Kidney (tissue), 14 donors: ENCODE data around the gene CEP164. TPM values are rescaled to one million over a fixed set of nuclear protein-coding genes. Genes with fewer than 3 reads are reported as not detected.

Source experiments
- DNase-seq, 5 donors: peaks; one replicate each; pipeline ENCODE4 v3.0.0-alpha.2; 2013 to 2020
- FAIRE-seq: peaks from 2 replicates; lab custom pipeline; 2012; peaks lifted over from hg19 to GRCh38; lab: Jason Lieb, UNC
- H3K27ac ChIP-seq, 2 donors: one replicate each; pipeline ENCODE4 v1.7.0; 2013; ENCODE audit warnings: low read depth in 2 of 2, low read length in 2 of 2, inconsistent platforms in 1 of 2
- H3K27me3 ChIP-seq: one replicate; pipeline ENCODE4 v1.7.1; 2013; ENCODE audit warnings: low read length, inconsistent platforms; ENCODE audit not compliant: control insufficient read depth, insufficient read depth
- H3K36me3 ChIP-seq, 3 donors: one replicate each; pipeline versions ENCODE4 v1.7.0 to v1.7.1; 2013; ENCODE audit warnings: low read length in 3 of 3, control low read depth in 1 of 3, inconsistent platforms in 1 of 3; ENCODE audit not compliant: insufficient read depth in 3 of 3, control insufficient read depth in 2 of 3
- H3K4me1 ChIP-seq, 3 donors: one replicate each; pipeline versions ENCODE4 v1.7.0 to v1.7.1; 2013; ENCODE audit warnings: low read length in 3 of 3, inconsistent platforms in 1 of 3, low read depth in 1 of 3; ENCODE audit not compliant: control insufficient read depth in 2 of 3, insufficient read depth in 2 of 3
- H3K4me3 ChIP-seq, 3 donors: one replicate each; pipeline versions ENCODE4 v1.7.0 to v1.8.1; 2013; ENCODE audit warnings: low read length in 3 of 3, control low read depth in 1 of 3, inconsistent platforms in 1 of 3
- H3K9ac ChIP-seq, 3 donors: one replicate each; pipeline versions ENCODE4 v1.7.0 to v1.7.1; 2013; ENCODE audit warnings: low read length in 3 of 3, control low read depth in 1 of 3, inconsistent platforms in 1 of 3
- H3K9me3 ChIP-seq, 3 donors: one replicate each; pipeline versions ENCODE4 v1.7.0 to v1.7.1; 2013; ENCODE audit warnings: low read length in 3 of 3, control low read depth in 1 of 3, inconsistent platforms in 1 of 3; ENCODE audit not compliant: control insufficient read depth in 2 of 3, insufficient read depth in 1 of 3
- intact Hi-C: fragments of 100-400 bp; cut with DNase I; formaldehyde crosslinking; loops from one replicate; pipeline ENCODE4 v1.11.1; 2022
- polyA plus RNA-seq: library from polyadenylated mRNA; stranded (reverse); fragments of 350-450 nt; fragmentation: Illumina TruSeq; extraction: RNeasy Lipid Tissue Mini Kit (QIAGEN cat#74804); gene quantifications from one replicate; pipeline ENCODE4 v1.2.3, GENCODE V29; 2014; ENCODE audit warnings: low read depth, low replicate concordance; ENCODE audit not compliant: insufficient read depth
- total RNA-seq: library from RNA; stranded (reverse); fragmentation: NEBNext Ultra II Directional; extraction: Animal tissue kit (Norgen Biotek cat#: 25700); gene quantifications from one replicate; pipeline ENCODE4 v1.2.1, GENCODE V29; 2021
- TF ChIP-seq, protein P1 (sequence below): IDR thresholded peaks from 3 replicates; pipeline ENCODE4 v1.5.1; 2012; ENCODE audit warnings: mild to moderate bottlenecking, moderate library complexity, borderline replicate concordance; ENCODE audit not compliant: insufficient read depth; ENCODE audit errors: extremely low read depth
- donor health status: control.
- donor health status: control.
- donor health status: control.
- donor health status: control.
- donor health status: control.
- donor health status: DM: yes; HTN: yes; CAD: no.
- donor health status: Normal renal cell carcinoma (clear cell type).

CEP164 gene
- total and polyA plus RNA-seq, 2 donors from 2014 or later = 7.9 to 30.7 TPM

- H3K36me3 ChIP-seq = peaks cover 2 to 24% (median 17%) of the 10 kb centered on the region in 3 donors
- FAIRE-seq = no peak
Measured at GRCh38 chr11:117384045-117384444, 56.4 kb downstream of the CEP164 start.

DNA sequence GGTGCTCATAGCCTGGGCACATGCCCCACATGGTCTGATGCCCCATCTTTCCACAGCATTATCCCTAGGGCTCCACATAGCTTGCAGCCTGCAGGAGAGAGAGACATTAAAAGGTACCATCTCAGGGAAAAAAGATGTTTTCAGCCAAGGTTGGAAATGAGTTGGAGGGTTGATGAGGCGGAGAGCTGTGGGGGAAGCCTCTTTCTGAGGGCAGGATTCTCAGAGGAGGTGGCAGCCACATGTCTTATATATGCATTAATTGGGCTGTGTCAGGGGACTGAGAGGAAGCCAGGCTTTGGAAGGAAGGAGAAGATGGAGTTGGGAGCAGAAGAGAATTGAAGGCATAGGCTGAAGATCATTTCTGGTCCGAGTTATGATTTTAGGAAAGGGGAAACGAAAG is 57.8 kb downstream of the CEP164 start:
- intact Hi-C loops = no loop called here
- FAIRE-seq (no peak), DNase-seq (no peak)
- Histone ChIP-seq H3K4me3 (no peak overlapping the region), H3K4me1 (no peaks in the 10 kb centered on the region), H3K27ac (no peak overlapping the region), H3K36me3 (peaks cover 2 to 24% (median 20%) of the 10 kb centered on the region in 3 donors), H3K9me3 (no peaks in the 10 kb centered on the region), H3K27me3 (no peaks in the 10 kb centered on the region), H3K9ac (no peak overlapping the region)
- TF ChIP-seq, protein P1, sequence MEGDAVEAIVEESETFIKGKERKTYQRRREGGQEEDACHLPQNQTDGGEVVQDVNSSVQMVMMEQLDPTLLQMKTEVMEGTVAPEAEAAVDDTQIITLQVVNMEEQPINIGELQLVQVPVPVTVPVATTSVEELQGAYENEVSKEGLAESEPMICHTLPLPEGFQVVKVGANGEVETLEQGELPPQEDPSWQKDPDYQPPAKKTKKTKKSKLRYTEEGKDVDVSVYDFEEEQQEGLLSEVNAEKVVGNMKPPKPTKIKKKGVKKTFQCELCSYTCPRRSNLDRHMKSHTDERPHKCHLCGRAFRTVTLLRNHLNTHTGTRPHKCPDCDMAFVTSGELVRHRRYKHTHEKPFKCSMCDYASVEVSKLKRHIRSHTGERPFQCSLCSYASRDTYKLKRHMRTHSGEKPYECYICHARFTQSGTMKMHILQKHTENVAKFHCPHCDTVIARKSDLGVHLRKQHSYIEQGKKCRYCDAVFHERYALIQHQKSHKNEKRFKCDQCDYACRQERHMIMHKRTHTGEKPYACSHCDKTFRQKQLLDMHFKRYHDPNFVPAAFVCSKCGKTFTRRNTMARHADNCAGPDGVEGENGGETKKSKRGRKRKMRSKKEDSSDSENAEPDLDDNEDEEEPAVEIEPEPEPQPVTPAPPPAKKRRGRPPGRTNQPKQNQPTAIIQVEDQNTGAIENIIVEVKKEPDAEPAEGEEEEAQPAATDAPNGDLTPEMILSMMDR = no peak

More at GRCh38 chr11:117384045-117384444, 56.4 kb downstream of the CEP164 start:
- Histone ChIP-seq H3K27ac (no peak overlapping the region), H3K9ac (no peak overlapping the region), H3K4me1 (no peaks in the 10 kb centered on the region), H3K4me3 (no peak overlapping the region), H3K27me3 (no peaks in the 10 kb centered on the region), H3K9me3 (no peaks in the 10 kb centered on the region)
- intact Hi-C loops = no loop called here
- DNase-seq = peak in 1 of 5 donors; percentile 16
- TF ChIP-seq, protein P1 = no peak

DNA sequence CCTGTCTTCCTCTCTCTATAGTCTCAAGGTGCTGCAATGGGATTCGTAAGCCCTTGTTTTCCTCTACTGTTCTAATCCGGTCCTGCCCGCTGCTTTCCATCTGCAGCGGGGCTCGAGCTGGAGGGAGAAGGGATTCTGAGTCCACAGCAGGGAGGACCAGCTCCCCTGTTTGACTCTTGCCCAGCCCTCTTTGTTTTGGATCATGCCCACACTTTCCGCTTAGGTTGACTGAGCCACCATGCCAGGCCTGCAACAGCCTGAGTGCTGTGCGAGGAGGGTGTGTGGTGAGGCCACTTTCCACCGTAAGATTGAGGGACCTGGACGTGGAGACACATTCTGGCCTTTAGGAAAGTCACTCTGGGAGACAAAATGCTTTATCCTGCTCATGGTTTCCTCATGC is 58.3 kb downstream of the CEP164 start:
- Histone ChIP-seq H3K9me3 (no peaks in the 10 kb centered on the region), H3K36me3 (peaks cover 2 to 22% (median 16%) of the 10 kb centered on the region in 3 donors), H3K4me3 (no peak overlapping the region), H3K27ac (no peak overlapping the region), H3K9ac (no peak overlapping the region), H3K4me1 (no peaks in the 10 kb centered on the region), H3K27me3 (no peaks in the 10 kb centered on the region)
- intact Hi-C loops = no loop called here
- TF ChIP-seq, protein P1 = no peak
- FAIRE-seq (no peak), DNase-seq (no peak)
